ENCODE data around the gene OR52B2.
"Not testable (repeated sequence)": the region's sequence is repeated elsewhere in the genome, so short reads cannot be mapped to it uniquely, and the experiment has no call there.

OR52B2 gene

DNA sequence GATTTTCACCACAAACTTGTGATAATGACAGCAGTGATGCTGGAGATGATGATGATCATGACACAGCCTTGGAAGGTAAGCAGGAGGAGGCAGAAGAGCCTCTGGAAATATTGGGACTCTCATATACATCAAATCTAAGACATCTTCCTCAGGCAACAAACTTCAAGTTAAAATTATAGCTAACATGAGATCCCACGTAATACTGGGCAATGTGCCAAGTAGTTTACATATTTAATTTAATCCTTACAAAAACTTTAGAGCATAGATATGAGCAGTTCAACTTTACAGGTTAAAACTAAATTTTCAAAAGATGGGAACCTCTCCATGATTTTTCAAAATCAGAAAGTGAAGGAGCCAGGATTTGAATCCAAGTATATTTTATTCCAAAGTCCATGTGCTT, 19.0 kb downstream of the OR52B2 start:
- DNase-seq, result no peak

DNA sequence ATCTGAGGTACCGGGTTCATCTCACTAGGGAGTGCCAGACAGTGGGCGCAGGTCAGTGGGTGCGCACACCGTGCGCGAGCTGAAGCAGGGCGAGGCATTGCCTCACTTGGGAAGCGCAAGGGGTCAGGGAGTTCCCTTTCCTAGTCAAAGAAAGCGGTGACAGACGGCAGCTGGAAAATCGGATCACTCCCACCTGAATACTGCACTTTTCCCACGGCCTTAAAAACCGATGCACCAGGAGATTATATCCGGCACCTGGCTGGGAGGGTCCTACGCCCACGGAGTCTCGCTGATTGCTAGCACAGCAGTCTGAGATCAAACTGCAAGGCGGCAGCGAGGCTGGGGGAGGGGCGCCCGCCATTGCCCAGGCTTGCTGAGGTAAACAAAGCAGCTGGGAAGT, 26.4 kb downstream of the OR52B2 start:
- DNase-seq, result not testable (repeated sequence)

DNA sequence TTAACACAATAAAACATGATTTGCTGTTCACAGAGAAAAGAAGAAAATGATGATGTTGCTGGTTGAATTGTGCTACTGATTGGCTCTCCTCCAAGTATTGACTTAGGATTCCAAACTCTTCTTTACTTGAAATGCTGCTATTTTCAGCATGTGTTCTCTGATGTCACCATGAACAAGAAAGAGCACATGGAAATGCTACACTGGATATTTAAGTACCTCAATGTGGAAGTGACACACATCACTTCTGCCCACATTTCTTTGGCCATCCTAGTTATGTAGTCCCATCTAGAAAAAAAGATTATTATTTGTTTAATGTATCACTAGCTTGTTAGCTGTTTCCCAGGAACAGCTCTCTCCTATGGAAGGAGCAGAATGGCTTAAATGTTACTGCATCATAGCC, 27.2 kb downstream of the OR52B2 start:
- DNase-seq, result no peak

DNA sequence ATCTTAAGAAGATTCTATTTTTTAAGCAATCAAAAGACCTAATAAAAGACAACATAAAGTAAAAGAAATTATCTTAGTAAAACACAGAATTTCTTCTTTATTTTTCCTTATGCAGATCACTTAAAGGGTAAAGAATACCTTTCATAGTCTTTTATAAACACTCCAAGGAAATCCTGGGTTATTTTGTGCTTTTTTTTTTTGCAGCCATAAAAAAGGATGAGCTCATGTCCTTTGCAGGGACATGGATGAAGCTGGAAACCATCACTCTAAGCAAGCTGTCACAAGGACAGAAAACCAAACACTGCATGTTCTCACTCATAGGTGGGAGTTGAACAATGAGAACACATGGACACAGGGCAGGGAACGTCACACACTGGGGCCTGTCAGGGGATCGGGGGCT, 34.2 kb downstream of the OR52B2 start:
- not testable (repeated sequence) for DNase-seq

DNA sequence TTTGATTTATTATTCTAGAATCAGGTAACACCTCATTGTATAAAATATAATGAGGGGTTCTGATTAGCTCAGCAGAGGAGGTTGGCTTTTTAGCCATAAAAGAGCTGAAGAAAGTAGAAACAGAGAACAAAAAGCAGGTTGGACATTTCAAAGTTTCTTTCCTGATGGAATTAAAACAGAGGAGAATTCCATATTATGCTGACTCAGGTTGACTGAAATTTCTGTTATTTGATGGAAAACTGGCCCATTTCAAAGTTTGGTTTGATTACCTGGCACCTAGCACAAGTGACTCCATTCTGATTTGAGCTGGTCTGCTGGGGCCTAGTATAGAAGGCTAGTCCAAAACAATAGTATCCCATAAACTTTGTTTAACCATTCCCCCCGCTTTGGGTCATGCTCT, 37.7 kb downstream of the OR52B2 start:
- DNase-seq, result no peak

DNA sequence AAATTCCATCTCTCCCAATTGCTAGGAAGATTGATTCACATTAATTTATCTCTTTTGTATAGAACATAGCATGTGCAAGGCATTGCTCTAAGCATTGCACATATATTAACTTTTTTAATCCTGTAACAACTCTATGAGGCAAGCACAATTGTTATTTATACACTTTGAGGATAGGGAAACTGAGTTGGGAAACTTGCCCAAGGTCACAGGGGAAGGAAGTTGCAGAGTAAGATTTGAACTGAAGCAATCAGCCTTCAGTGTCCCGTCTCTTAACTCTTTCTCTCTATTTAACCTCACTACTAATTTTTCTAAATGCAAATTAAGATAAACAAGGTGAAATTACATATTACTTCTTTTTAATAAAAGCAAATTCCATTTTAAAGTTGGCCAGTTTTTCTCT, 40.5 kb downstream of the OR52B2 start:
- DNase-seq, result no peak

DNA sequence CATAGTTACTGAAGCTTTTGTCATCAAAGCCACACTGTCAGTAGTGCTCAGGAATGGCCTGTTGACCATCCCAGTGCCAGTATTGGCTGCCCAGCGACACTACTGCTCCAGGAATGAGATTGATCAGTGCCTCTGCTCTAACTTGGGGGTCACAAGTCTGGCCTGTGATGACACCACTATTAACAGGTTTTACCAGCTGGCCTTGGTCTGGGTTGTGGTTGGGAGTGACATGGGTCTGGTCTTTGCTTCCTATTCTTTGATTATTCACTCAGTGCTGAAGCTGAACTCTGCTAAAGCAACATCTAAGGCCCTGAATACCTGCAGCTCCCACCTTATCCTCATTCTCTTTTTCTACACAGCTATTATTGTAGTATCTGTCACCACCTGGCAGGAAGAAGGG, 41.1 kb downstream of the OR52B2 start:
- no peak for DNase-seq

DNA sequence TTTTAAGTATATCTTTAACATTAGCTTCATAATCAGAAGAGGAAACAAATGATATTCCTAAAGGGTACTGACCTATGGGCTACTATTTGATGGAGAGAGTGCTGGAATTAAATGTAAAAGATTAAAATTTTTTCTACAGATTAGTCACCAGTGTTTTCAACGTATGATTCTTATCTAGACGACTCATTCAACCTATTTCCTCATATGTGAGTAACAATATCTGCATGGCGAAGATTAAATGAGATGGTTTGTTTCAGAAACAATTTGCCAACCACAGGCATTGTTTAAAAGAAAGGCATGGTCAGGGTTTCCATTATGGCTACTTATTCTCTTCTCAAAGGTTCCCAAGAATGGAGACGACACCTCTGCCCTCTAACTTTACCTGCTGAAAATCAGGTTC, 42.2 kb downstream of the OR52B2 start:
- DNase-seq, result no peak

DNA sequence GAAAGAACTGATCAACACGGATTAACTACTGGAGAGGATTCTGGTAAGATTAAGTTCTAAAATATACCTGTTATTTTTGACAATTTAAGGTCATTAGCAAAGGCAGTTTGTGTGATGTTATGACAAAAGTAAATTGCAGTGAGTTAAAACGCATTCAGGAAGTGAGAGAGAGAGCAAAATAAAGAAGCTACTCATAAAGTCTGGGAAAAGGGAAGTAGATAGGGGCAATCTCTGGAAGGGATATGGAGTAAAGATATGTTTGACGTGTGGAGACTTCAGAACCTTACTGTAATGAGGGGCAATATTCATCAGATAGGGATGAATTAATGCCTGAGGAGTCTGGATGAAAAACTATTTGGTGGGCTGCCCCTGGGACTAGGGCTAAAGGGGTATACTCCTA, 45.9 kb downstream of the OR52B2 start:
- no peak for DNase-seq

Measured in CD4-positive, alpha-beta T cell treated with Interleukin-6 for 4 hours (primary cell).